HG02588 (cell line): ENCODE results near the gene GCG.
A peak's percentile ranks its signal among the peaks of the same experiment; 100 is the strongest.

Experiments used
- ATAC-seq: cut with Tn5 transposase; IDR thresholded peaks from one replicate; pipeline ENCODE4 v1.9.1; 2021; ENCODE audit warnings: mild to moderate bottlenecking, moderate library complexity; ENCODE audit not compliant: unreplicated experiment

GCG gene

DNA sequence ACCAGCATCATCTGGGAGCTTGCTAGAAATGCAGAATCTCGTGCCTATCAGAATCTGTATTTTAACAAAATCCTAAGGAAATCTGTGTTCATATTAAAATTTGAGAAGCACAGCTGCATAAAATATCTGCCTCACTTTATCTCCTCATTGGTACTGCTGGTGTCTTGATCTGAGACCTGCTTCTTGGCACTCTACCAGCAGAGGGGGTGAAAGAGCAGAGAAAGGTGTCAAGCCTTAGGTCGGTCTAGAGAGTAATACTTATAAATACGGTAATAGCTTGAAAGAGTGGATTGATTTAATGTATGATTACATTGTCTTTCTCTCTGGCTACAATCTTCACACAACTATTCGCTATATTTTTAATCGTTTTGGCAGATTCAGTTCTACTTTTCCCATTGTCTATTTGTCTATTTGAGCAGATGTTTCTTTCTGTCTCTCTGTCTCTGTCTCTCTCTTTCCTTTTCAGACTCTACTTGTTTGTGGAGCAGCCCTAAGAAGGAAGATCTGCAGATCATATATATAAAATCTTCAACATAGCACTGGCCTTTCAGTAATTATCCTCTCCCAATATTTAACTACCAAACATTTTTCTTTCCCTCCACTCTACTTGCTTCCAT is 1.7 kb upstream of the GCG start:
- ATAC-seq = peak; percentile 95

DNA sequence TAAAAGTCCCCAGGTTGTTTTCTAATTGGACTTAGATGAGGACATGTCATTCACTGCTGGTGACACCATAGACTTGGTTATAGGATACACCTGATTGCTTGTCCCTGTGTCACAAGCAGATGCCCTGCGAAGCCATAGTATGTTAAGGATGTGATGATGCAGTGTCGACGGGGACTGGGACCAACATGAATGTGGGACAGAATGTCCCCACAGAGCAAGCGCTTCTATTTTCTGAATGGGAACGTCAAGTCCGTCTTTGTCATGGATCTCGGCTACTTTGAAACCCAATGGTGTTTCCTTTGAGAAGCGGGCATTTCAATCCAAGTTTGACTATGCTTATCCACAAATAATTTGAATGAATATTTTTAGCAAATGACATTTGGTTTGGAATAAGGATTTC is 2.1 kb downstream of the GCG start:
- ATAC-seq = no peak

DNA sequence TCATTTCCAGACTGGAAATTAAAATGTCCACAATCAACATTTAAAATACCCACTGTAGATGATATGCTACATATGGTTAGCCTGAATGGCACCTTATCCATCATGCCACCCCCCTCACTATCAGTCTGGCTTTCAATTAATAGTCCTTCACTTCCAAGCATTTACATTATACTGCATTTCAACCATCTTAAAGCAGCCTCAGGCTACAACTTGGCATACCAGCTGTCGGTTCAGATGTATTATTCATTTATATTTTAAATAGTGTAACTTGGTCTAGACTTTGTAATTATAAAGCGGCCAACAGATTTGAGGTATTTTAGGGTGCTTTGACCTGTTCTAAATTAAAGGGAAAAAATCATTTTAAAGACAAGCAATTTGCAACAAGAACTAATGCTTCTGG is 2.6 kb downstream of the GCG start:
- no peak for ATAC-seq

DNA sequence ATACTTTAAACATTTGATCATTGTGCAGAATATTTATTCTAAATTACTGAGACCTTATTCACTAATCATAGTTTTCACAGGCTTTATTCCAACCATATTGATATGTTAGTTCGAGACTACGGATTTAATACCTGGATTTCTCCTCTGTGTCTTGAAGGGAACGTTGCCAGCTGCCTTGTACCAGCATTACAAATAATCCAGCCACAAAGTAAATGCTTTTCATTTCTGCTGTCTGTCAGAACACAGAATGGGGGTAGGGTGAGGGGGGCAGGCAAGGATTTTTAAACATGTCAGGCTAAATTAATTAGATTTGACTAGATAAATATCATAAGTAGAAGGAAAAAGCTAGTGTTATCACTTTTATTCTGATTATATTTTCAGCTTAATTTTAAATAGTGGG is 3.1 kb downstream of the GCG start:
- ATAC-seq = no peak

DNA sequence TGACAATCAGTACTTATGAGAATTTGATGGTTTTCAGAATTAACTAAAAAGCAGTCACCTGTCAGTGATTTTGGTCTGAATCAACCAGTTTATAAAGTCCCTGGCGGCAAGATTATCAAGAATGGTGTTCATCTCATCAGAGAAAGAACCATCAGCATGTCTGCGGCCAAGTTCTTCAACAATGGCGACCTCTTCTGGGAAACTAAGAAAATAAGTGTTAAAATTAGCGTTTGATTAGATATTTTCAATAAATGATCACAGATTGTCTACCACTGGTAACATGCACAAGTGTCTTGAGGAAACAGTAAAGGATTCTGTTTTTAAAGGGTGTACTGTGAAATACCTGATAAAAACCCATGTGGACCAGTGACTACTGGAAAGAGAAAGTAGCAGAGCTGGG is 8.1 kb downstream of the GCG start:
- ATAC-seq = no peak

DNA sequence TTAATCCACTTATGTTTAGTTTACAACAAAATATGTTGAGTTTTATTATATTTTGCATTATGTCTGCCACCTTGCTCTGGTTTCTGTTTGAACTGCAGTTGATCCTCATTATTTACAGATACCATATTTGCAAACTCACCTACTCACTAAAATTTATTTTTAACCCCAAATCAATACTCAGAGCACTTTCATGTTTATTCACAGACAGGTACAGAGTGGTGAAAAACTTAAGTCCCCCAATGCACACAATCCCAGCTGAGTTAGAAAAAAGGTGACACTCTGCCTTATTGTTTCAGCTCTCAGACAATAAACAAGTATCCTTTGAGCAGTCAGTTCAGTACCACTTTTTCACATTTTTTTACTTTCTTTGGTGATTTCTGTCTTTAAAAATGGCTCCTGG is 13.7 kb downstream of the GCG start:
- no peak for ATAC-seq

DNA sequence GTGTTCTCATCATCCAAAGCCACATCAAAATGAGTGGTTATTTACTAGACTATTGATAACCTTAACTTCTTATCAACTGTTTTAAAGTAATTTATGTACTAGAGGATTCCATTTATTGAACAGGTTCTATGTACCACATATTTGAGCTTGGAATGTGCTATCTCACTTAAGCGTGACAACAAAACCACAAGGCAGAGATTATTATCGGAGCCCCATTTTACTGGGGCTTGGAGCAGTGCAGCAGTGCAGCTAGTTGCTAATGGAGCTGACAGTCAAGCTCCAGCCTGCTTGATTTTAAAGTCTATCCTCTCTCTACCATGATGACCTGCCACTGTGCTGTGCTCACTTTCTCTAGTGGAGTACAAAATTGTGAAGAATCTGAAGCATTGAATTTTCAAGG is 24.6 kb downstream of the GCG start:
- no peak for ATAC-seq

DNA sequence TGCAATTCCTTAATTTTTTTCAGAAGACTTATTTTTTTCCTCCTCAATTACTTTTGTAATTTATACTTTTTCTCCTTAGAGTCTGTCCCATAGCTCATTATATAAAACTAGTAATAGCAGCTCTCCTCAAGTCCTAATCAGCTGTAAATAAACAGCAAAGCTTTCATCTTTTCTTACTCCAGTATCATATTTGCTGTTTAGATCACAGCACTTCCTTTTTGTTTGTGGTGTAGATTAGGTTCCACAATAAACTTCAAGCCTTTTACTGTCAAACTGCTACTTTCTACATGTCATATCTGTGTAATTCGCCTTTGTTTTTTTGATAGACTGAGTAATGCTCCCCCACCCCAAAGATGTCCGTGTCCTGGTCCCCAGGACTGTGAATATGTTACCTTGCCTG is 25.5 kb downstream of the GCG start:
- no peak for ATAC-seq

DNA sequence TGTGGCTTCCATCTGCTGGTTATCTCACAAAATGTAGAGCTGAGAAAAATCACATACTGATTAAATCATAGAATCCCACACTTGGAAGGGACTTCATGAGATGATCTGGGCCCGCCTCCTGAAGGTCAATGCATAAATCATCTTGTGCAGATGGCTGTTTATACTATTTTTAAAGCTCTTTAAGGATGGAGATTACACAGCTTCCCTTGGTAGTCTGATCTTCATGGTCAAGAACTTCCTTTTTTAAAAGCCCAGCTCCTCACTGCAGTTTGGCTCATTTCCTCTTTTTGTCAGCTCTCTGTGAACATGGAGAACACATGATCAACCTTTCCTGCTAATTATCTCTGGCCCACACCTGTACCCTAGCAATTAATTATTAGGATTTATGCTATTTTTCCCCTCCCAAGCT is 25.9 kb downstream of the GCG start:
- peak; percentile 93 for ATAC-seq

DNA sequence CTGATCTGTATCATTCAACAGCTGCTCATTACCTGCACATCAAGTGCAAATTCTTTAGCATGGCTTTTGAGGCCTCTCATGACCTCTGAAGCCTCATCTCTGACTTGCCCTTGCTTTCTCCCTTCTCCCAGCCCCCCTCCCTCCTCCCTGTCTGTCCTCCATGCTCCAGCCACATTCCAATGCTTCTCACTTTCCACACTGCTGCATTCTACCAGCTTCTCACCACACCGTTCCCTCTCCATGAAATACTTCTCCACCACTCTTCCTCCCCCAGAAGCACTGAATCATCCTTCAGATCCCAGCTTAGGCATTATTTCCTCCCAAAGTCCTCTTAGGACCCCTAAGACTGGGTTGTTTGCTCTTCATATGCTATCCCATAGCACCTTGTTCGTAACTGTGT is 26.9 kb downstream of the GCG start:
- no peak for ATAC-seq

DNA sequence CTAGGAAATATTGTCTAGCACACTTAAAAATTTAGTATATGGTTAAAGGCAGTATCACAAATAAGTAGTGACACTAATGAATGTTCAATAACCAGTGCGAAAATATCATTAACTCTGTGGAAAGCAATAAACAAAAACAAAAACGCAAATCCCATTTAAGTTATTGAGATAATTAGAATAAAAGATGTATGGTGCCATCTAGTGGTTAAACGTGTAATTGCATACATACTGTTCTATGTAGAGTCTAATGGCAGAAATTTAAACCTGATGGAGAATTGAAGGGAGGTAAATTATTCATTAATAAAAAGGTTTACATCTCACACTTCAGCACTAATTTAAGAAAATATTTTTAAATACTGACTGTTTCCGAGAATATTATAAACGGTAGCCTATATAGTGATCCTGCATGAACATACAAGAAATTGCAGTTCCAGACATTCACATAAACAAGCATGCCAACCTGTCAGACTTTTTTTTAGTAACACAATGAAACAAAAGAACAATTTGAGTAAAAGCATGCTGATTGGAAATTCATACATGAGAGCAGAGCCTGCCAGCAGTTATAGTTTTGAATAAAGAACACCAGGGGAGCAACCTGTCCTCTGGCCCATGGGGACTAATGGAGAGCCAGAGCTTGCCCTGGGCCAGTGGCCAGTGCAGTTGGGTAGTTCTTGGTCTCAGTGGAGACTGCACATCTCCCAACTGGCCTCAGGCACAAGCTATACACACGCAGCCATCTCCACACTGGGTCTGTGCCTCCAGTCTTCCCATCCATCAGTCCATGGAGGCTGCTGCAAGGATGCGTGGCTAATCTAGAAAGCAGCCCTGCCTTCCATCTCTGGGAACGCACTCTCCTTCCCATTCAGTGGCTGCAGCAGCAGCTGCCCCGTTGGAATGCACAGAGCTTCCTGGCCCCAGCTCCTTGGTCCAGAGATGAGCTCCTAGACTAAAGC is 28.0 kb downstream of the GCG start:
- ATAC-seq = no peak

DNA sequence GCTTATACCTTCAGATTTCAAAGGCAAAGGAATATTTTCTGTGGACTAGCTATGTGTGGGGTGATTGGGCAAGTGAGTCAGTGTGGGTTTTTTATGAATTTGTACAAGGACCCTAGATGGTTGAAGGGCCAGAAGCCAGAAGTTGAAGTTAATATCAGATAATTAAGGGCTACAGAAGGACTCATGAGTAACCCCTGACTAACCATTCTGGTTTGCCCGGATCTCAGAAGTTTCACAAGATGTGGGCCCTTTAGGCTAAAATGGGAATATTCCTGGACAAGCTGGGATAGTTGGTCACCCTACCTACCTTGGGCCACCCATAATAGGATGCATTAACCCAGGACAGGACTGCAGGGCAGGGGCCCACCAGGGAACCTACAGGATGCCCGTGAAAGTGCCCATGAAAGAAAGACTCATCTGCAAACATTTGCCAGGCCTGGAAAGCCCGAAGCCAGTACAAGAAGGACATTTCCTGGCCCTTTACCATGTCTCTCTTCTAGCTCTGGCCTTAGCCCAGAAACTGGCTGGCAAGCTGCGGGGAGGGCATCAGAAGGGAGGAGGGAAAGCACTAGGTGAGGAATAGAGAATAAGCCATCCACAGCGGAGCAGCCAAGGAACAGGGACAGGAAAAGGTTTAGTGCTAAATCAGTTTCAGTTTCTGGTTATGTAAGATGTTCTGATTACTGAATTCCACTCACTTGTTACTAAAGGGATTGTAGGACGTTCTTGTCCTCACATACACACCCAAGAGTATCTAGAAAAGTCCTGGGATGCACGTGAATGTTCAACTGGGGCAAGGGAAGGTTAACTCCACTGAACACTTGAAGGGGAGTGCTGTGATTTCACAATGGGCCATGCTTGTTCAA is 33.6 kb downstream of the GCG start:
- ATAC-seq = no peak

DNA sequence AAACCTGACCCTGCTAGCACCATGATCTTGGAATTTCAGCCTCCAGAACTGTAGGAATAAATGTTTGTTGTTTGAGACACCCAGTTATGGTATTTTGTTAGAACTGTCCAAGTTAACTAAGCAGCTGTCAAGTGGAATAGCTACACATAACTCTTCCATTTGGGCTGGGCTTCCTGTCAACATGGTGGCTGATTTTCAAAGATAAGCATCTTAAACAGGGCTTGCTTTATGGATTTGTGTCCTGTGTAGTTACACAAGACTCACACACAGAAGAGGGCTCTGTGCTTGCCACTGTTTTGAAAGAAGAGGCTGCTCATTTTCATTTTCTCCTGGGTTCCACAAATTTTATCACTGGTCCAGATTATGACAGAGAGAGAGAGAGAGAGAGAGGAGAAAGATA is 35.7 kb downstream of the GCG start:
- ATAC-seq = no peak

DNA sequence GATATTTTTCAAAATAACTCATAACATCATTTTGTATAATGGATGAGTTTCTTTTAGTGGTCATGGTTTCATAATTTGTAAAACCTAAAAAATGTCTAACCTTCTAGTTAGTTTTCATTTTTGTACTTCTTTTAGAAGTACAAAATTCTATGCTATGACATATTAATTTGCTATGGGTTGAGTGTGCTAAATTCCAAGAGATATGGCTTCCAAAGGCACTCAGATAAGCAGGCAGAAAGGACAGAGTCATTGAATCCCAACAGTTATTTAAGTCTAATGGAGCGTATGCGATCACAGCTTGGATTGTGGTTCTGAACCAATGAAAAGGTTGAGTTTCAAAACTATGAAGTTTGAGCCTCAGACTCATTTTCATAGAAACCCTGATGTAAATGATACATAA is 37.0 kb downstream of the GCG start:
- no peak for ATAC-seq

DNA sequence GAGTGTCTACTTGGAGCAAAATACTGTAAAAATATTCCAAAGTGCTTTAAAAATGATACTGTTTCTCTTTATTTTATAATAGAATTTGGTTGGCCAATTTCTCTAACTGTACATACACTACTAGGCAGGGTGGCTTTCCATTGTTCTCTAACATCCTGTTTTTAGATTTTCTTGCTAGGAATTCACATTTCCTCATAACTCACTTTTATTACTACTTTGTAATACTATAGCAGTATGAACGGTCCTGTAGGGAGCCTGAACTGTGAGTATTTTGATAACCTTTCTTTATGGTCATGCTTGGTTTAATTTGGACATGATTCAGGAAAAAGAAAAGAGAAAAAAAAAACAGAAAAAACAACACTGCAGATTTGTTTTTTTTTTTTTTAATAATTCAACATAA is 37.8 kb downstream of the GCG start:
- ATAC-seq = no peak

DNA sequence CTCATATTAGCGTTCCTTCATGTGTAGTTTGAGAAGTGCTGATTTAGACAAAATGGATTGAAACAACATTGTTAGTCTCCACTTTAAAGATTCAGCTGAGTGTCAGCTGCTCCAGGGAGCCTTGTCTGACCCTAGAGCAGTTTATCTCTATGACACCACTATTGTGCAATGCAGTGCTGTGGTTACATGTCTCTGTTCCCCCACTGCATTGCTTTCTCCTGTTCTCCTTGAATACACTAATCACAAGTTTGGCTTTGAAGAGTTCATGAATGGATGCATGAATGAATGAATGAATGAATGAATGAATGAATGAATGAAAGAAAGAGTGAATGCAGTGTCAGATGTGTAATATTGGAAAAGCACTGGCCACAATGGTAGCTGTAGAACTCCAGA is 38.3 kb downstream of the GCG start:
- ATAC-seq = no peak

DNA sequence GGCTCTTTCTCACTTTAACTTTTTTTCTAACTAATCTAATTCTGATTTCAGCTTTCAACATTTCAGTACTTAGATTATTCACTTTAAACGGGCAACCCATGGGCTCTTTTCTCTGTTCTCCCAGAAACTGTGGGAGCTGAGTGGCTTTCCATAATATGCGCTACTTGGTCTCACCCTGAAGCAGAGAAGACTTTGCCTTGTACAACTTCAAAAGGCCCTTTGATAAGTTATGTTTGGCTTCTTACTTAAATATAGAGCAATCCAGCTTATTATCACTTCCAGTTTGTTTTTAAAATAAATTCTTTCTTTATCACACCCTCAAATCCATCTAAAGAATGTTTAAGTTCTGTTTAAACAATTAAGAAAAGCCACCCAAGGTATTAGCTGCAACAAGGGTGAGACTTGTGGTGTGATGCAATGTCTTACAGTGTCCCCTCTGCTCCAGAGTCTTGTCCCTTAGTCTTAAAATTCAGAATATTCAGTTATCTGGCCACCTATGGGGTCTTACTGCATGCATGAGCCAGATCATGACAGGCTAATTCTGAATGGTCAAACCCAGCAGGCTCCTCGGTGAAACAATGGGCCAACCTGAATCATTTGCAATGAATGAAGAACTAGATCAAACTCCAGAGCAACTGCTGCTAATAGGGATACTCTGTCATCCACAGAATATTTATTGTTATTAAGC is 38.8 kb downstream of the GCG start:
- no peak for ATAC-seq

DNA sequence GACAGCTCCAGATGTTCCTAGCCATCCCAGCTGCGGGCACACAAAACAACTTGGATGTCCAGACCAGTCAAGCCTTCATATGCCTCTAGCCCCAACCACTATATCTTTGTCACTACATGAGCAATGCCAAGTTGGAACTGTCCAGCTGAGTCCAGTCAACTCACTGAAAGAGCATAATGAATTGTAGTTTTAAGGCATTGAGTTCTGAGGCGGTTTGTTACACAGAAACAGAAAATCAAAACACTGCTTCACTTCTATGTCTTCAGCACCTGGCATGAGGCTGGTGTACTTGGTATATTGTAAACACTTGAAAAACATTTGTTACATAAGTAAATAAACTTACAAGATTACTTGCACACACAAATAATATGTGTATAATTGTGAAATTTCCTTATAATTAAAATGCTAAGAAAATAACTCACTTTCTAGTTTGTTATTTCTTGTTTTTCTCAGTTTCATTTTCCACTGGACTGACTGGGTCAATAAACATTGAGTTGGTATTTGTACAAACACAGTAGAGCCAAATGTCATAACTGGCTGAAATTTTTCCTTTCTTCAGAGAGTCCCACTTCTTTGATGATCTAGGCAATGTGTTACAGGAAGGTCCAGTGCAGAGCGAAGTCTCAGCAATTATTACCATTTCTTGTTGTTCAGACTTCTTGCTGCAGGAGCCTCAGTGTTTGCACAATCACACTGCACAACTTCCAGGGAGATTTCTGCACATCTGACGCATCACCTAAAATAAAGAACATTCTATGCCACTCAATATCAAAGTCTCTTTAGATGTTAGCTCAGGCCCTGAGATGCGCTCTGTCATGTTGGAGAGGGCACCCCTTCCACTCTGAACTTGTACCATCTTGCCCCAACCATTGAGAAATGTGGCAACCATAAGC is 39.8 kb downstream of the GCG start:
- no peak for ATAC-seq

DNA sequence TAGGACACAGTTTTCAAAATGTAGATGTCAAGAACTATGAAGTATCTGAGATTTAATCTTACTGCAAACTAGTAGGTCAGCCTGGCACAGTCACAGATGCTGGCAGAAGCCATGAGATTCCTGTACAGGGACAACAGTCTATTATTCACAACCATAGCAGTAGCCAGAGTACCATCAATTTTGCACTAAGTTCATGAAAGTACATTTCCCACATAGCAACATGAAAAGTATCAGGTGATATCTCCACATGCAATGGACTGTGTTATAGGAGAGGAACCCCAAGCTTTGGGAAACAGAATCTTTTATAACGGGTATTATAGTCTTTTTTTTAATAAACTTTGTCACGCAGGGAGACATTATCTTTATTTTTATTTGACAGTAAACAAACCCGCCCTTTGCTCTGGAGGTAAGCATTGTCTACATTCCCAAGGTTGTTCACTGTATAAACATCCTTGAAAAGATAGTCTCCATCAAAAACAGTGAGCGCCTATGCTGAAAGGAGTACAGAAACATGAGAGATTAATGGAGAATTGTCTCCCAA is 44.6 kb downstream of the GCG start:
- no peak for ATAC-seq

DNA sequence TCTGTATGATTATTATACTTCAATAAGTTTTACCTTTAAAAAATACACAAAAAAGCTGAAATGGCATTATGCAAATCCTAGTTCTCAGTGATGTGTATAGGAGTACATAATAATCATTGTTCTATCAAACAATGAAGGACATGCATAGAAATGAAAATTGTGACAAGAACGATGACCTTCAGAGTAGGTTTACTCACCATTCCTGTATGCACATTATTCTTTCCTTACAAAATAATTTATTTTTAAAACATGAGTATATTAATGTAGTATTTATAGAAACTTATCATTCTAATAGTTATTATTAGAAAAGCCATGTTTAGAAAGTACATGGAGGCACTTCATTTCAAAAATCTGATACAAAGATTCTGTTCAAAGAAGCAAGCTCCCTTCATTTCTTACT is 45.3 kb downstream of the GCG start:
- ATAC-seq = no peak
